Measurements from ENCODE around the gene LRRC37A2. TPM values are rescaled to one million over a fixed set of nuclear protein-coding genes. Genes with fewer than 3 reads are reported as not detected.
"Not testable (repeated sequence)": the region's sequence is repeated elsewhere in the genome, so short reads cannot be mapped to it uniquely, and the experiment has no call there.

The LRRC37A2 gene
- total and polyA plus RNA-seq, 2 of the 8 experiments (the other 6 are each of a cell fraction or from before 2014, with no cell fraction given): 4.7 to 10.7 TPM

GRCh38 chr17:46559155-46559554, 46.9 kb downstream of the LRRC37A2 start:
- H2BK12ac ChIP-seq (ENCODE audit: low read depth, low read length); H4K20me1 ChIP-seq (replicated peaks in 1 of 2; ENCODE audit: control insufficient read depth in 1 of 2, insufficient read depth in 2 of 2, low read length in 2 of 2); H3K23ac ChIP-seq (ENCODE audit: insufficient read length); H2BK15ac ChIP-seq (ENCODE audit: low read length); H4K5ac ChIP-seq (ENCODE audit: insufficient read length, low read depth, low read length); POLR2A ChIA-PET (ENCODE audit: partially characterized antibody); H3K79me1 ChIP-seq (ENCODE audit: low read depth, low read length); H3K9ac ChIP-seq (replicated peaks in 1 of 4; ENCODE audit: extremely low read depth in 1 of 4, low read depth in 3 of 4, low read length in 3 of 4); DNase-seq (ENCODE audit: low read depth in 1 of 2, low spot score in 2 of 2); H2BK5ac ChIP-seq (ENCODE audit: low read depth, low read length); H3K36me3 ChIP-seq (ENCODE audit: control insufficient read depth in 2 of 4, insufficient read depth in 4 of 4, low read length in 3 of 4); H3K4ac ChIP-seq (replicated peaks; ENCODE audit: insufficient read length, low read depth, low read length); H3K9me3 ChIP-seq (ENCODE audit: insufficient read depth in 2 of 2, low read depth in 1 of 2, low read length in 1 of 2); FAIRE-seq; H2BK20ac ChIP-seq (ENCODE audit: low read length); H3K56ac ChIP-seq (replicated peaks; ENCODE audit: insufficient read length, low read depth, low read length); H3K27ac ChIP-seq (ENCODE audit: low read depth, low read length); H3K4me1 ChIP-seq (replicated peaks in 1 of 4; ENCODE audit: control insufficient read depth in 3 of 4, insufficient read depth in 4 of 4, low read length in 3 of 4); H4K91ac ChIP-seq (replicated peaks; ENCODE audit: insufficient read length, low read length); H4K8ac ChIP-seq (ENCODE audit: extremely low read depth, insufficient read depth, low read length); H2BK120ac ChIP-seq (replicated peaks; ENCODE audit: low read depth, low read length); H3K23me2 ChIP-seq (ENCODE audit: low read depth, low read length); H3K14ac ChIP-seq (ENCODE audit: insufficient read length); H3K4me2 ChIP-seq (ENCODE audit: insufficient read depth in 1 of 2, low read depth in 2 of 2, low read length in 2 of 2); H2AFZ ChIP-seq (ENCODE audit: low read length); H3K27me3 ChIP-seq (replicated peaks in 1 of 4; ENCODE audit: control insufficient read depth in 3 of 4, extremely low read depth in 1 of 4, insufficient read depth in 3 of 4, low read length in 3 of 4); H3K79me2 ChIP-seq (ENCODE audit: control insufficient read depth in 1 of 2, insufficient read depth in 2 of 2, low read length in 2 of 2); CTCF ChIA-PET (ENCODE audit: partially characterized antibody); H2AK5ac ChIP-seq (ENCODE audit: low read depth, low read length); H3K18ac ChIP-seq (ENCODE audit: extremely low read depth, low read length); H3K4me3 ChIP-seq (ENCODE audit: extremely low read depth in 1 of 4, insufficient read depth in 2 of 4, low read depth in 3 of 4, low read length in 4 of 4): not testable (repeated sequence)
- WGBS, 2 experiments (ENCODE audit: extremely low coverage in 1 of 2, insufficient coverage in 1 of 2, insufficient read length in 1 of 2, insufficient replicate concordance in 2 of 2, low coverage in 1 of 2, low lambda C conversion rate in 2 of 2, missing lambda C conversion rate in 1 of 2): no CpG with 5 or more reads among the region's 20 CpGs

DNA sequence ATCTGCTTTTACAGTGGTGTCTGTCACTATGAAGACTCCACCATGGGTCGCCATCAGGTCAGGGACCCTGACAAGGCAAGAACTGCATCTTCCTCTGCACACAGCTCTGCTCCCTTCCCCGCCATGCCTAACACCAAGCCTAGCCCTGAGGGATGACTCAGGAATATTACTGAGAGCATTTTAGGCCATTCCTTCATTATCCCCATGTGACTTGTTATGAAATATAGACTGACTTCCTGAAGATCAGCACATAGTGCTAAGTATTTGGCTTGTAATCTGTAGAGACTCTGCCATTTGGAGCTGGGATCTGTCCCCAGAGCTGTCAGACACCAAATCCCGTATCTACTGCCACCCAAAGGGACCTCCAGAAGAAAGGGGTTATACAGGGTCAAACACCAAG, 47.8 kb downstream of the LRRC37A2 start:
- H3K36me3 ChIP-seq (ENCODE audit: control insufficient read depth in 2 of 4, insufficient read depth in 4 of 4, low read length in 3 of 4); H2BK15ac ChIP-seq (ENCODE audit: low read length); H3K4me3 ChIP-seq (ENCODE audit: extremely low read depth in 1 of 4, insufficient read depth in 2 of 4, low read depth in 3 of 4, low read length in 4 of 4); H3K4me1 ChIP-seq (replicated peaks in 1 of 4; ENCODE audit: control insufficient read depth in 3 of 4, insufficient read depth in 4 of 4, low read length in 3 of 4); H3K23ac ChIP-seq (ENCODE audit: insufficient read length); H3K4me2 ChIP-seq (ENCODE audit: insufficient read depth in 1 of 2, low read depth in 2 of 2, low read length in 2 of 2); H3K14ac ChIP-seq (ENCODE audit: insufficient read length); H2BK20ac ChIP-seq (ENCODE audit: low read length); H2BK120ac ChIP-seq (replicated peaks; ENCODE audit: low read depth, low read length); H4K91ac ChIP-seq (replicated peaks; ENCODE audit: insufficient read length, low read length); H3K27me3 ChIP-seq (replicated peaks in 1 of 4; ENCODE audit: control insufficient read depth in 3 of 4, extremely low read depth in 1 of 4, insufficient read depth in 3 of 4, low read length in 3 of 4); H3K23me2 ChIP-seq (ENCODE audit: low read depth, low read length); H3K9ac ChIP-seq (replicated peaks in 1 of 4; ENCODE audit: extremely low read depth in 1 of 4, low read depth in 3 of 4, low read length in 3 of 4); H3K4ac ChIP-seq (replicated peaks; ENCODE audit: insufficient read length, low read depth, low read length); H3K9me3 ChIP-seq (ENCODE audit: insufficient read depth in 2 of 2, low read depth in 1 of 2, low read length in 1 of 2); H3K18ac ChIP-seq (ENCODE audit: extremely low read depth, low read length); H4K20me1 ChIP-seq (replicated peaks in 1 of 2; ENCODE audit: control insufficient read depth in 1 of 2, insufficient read depth in 2 of 2, low read length in 2 of 2); H3K79me2 ChIP-seq (ENCODE audit: control insufficient read depth in 1 of 2, insufficient read depth in 2 of 2, low read length in 2 of 2); H4K5ac ChIP-seq (ENCODE audit: insufficient read length, low read depth, low read length); H3K27ac ChIP-seq (ENCODE audit: low read depth, low read length); DNase-seq (ENCODE audit: low read depth in 1 of 2, low spot score in 2 of 2); POLR2A ChIA-PET (ENCODE audit: partially characterized antibody); H2AFZ ChIP-seq (ENCODE audit: low read length); H2AK5ac ChIP-seq (ENCODE audit: low read depth, low read length); H4K8ac ChIP-seq (ENCODE audit: extremely low read depth, insufficient read depth, low read length); CTCF ChIA-PET (ENCODE audit: partially characterized antibody); H3K56ac ChIP-seq (replicated peaks; ENCODE audit: insufficient read length, low read depth, low read length); FAIRE-seq; H3K79me1 ChIP-seq (ENCODE audit: low read depth, low read length); H2BK12ac ChIP-seq (ENCODE audit: low read depth, low read length); H2BK5ac ChIP-seq (ENCODE audit: low read depth, low read length): not testable (repeated sequence)
- WGBS, 2 experiments (ENCODE audit: extremely low coverage in 1 of 2, insufficient coverage in 1 of 2, insufficient read length in 1 of 2, insufficient replicate concordance in 2 of 2, low coverage in 1 of 2, low lambda C conversion rate in 2 of 2, missing lambda C conversion rate in 1 of 2): no CpG with 5 or more reads among the region's 3 CpGs
